ENCODE measurements around the gene KANSL3. TPM values are rescaled to one million over a fixed set of nuclear protein-coding genes. Genes with fewer than 3 reads are reported as not detected.

KANSL3 gene
- total RNA-seq, 1 donor from 2014 or later: 31.9 TPM

DNA sequence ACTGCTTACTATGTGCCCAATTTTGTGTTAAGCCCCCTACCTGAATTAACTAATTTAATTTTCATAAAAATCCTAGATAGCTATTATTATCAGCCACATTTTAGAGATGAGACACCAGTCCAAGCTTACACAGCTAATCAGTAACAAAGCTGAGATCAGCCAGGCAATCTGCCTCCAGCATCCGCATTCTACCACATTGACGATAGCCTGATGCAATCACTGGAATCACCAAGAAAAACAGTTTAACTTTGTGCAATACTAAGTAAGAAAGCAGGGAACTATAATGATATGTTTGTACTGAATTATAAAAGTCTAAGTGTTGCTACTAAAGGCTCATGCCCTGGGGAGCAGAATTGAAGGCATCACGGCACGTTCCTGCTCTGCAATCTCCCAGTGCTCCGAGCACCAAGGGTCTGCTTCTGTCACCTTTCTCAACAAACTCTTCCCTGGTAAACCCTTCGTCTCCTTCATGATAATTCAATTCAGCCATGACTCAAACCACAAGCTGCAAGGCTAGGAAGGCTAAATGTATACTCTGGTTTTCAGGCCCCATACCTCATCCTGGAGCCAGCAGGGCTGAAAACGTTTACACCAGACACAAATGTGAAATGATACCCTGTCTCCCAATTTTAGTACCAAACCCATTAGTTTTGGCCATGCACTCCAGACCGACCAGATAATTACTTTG is 19.4 kb downstream of the KANSL3 start:
- no peak for DNase-seq (ENCODE audit: missing footprints)
- ATAC-seq: no peak
- intact Hi-C loops (cut with DNase I): no loop called here

DNA sequence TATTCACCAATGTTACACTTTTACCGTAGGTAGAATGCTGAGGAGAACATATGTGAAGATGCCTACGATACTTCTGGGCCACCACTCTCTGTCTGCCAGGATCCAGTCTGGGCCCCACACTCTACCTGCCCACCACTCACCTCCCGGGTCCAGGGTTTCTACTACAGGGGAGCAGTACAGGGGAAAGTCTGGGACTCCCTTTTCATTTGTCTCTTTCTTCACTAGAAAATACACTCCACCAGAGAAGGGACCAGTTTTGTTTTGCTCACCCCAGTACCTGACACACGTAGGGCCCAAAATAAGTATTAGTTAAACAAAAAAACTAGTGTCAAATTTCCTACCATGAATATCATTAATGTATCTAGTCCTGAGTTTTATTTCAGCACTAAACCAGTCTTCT is 21.1 kb downstream of the KANSL3 start:
- no peak for DNase-seq (ENCODE audit: missing footprints)
- intact Hi-C loops (cut with DNase I): no loop called here
- ATAC-seq: no peak

DNA sequence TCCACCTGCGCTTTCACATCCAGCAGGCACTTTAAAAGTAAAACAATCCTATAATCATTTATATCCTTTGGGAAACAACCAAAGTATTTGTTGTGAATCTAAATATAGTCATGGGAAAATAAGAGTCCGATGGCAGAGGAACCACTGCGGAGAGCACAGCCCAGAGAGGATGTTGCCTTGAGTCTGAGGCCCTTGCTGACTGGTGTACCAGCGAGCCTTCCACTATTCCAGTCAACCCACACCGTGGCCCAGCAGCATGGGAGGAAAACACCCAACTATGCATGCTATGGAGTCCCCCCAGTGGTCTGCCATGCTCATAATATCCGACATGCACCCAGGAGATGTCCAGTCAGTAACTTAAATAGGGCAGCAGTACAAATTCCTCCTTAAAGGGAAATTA is 21.6 kb downstream of the KANSL3 start:
- intact Hi-C loops (cut with DNase I): no loop called here
- no peak for DNase-seq (ENCODE audit: missing footprints)
- no peak for ATAC-seq

DNA sequence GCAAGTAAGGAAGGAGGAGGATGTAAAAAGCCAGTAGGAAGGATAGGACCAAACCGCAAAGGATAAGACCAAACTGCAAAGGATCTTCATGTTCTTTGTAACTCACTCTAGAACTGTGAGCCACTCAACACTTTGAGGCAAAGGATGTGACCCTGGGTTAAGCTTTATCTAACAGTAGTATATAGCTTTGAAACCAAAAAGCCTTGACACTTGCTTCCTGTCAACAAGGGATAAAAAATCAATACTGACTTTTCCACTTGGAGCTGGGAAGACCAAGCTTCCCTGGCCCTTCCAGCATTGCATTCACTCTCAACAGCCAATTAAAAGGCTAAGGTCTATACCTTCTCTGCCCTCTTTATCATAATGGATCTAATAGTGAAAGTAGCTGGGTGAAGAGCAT is 22.0 kb downstream of the KANSL3 start:
- intact Hi-C loops (cut with DNase I): no loop called here
- ATAC-seq (no peak), DNase-seq (ENCODE audit: missing footprints) (no peak)

DNA sequence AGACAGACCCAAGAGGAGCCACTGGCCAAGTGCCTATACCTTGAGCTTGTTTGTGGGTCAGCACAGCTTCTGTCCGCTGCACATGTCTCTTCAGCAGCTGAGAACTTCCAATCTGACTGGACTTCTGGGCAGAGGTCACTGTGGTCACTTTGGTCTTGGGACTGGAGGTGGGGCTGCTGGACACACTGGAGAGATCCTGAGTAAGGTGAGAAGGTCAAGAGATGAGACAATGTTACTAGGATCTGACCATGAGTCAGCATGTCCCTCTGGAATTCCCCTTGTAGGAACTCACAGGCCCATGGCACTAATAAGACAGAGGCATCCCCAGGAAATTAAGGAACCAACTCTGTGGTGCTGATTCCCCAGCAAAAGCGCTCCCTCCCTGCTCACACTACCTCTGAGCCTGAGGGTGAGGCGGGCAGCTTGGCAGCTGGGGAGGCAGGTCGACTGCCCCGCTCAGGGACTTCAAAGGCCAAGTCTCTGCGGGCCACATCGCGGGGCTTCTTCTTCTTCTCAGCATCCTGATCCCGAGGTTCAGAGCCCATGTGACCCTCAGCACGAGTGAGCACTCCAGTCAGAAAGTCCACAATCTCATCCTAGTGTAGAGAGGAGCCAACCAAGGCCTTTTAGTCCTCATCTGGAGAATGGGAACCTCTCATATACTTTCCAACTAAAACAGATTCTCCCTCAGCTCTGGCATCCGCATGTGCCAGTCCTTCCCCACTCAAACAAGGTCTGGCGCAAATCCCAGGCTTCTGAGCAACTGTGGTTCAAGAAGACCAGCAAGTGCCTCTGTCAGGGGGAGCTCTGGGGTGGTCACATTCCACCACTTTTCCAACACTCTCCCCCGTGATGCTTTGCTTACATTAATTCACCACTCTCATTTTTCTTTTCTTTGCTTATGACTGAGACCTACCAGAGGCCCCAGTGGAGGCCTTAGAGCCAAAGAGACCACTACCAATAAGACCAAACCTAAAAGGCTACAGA is 29.4 kb downstream of the KANSL3 start:
- intact Hi-C loops (cut with DNase I): no loop called here
- no peak for DNase-seq (ENCODE audit: missing footprints)
- ATAC-seq: no peak

GRCh38 chr2:96604104-96604503 is 34.0 kb downstream of the KANSL3 start:
- ATAC-seq (no peak), DNase-seq (ENCODE audit: missing footprints) (no peak)
- intact Hi-C loops (cut with DNase I): no loop called here

GRCh38 chr2:96602330-96602823 is 35.7 kb downstream of the KANSL3 start:
- ATAC-seq (no peak), DNase-seq (ENCODE audit: missing footprints) (no peak)
- intact Hi-C loops (cut with DNase I): no loop called here

- peak; percentile 12 for ATAC-seq
- no peak for DNase-seq (ENCODE audit: missing footprints)
- intact Hi-C loops (cut with DNase I): no loop called here
Observed at GRCh38 chr2:96601382-96602292, 36.5 kb downstream of the KANSL3 start.

GRCh38 chr2:96599941-96600340 is 38.2 kb downstream of the KANSL3 start:
- DNase-seq (ENCODE audit: missing footprints): no peak

GRCh38 chr2:96596596-96596995 is 41.5 kb downstream of the KANSL3 start:
- ATAC-seq (peak; percentile 30), DNase-seq (ENCODE audit: missing footprints) (peak; percentile 74)
- intact Hi-C loops (cut with DNase I): no loop called here

More at GRCh38 chr2:96599941-96600340, 38.2 kb downstream of the KANSL3 start:
- intact Hi-C loops (cut with DNase I): no loop called here
- no peak for ATAC-seq

DNA sequence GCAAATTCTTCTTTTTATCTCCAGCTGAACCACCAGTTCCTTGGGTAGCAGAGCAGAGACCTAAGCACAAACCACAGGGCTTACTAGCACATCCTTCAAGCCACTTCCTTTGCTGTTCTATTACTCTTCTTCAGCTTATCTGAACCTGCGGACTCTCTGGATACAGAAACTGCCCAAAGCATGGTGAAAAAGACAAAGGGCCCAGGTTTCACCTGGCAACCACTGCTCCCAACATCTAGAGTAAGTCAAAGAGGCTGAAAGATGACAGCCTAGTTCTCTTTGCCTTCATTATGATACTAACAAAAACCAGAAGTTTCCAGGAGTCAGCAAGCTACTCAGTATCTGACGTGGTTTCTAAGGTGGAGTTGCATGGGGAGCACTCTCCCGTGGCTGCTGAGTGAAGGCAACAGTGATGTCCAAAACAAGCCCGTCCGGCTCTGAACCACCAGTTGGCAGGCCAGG is 43.4 kb downstream of the KANSL3 start:
- intact Hi-C loops (cut with DNase I): no loop called here
- DNase-seq (ENCODE audit: missing footprints): no peak

DNA sequence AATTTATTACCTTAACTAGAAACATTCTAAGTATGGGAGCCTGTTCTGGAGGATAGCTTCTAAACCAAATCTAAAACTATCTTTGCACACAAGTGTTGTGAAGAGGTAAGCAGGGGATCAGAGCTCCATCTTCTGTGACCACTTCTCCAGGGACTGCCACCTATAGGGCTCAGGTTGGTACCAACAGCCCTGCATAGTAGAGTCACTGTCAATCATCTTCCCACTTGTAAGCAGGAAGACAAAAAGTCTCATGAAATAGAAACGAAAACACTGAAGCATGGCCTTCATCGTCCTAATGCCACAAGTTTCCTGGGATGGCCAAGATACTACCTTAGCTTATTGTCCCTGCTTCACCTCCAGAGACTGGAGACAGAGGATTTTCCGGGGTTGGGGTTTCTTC is 43.8 kb downstream of the KANSL3 start:
- ATAC-seq (no peak), DNase-seq (ENCODE audit: missing footprints) (no peak)
- intact Hi-C loops (cut with DNase I): no loop called here

More for the DNA sequence above, 43.4 kb downstream of the KANSL3 start:
- ATAC-seq: no peak

DNA sequence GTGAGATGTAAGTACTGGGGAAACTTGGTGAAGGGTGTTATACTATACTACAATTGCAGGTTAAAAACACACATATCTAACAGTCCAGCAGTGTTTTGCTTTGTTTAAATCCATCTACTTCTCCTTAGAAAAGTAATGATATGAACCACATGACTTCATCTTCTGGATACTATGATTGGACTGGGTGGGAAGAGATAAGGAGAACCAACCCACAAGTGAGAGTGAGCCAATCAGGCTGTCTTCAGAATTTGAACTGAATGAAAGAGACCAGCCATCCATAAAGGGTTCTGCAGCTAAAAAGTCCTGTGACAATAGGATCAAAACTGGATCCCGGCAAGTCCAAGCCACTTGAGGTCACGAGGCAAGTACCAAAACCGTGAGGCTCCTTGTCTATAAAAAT is 46.6 kb downstream of the KANSL3 start:
- no peak for DNase-seq (ENCODE audit: missing footprints)
- ATAC-seq: no peak
- intact Hi-C loops (cut with DNase I): no loop called here

- DNase-seq (ENCODE audit: missing footprints) (no peak), ATAC-seq (no peak)
- intact Hi-C loops (cut with DNase I): no loop called here
Observed at GRCh38 chr2:96591054-96591453, 47.1 kb downstream of the KANSL3 start.

DNA sequence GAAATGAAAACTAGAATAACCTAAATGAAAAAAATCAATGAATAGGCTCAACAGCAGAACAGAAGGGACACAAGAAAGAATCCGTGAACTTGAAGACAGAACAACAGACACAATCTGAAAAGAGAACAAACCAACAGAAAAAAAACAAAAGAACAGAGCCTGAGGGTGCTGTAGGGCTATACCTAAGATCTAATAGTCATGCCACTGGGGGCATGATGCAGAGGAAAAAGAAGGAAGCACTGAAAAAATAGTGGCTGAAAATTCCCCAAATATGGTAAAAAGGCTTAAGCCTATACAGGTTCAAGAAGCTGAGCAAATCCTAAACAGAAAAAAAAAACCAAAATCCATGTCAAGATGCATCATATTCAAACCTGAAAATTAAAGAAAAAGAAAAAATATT is 50.3 kb downstream of the KANSL3 start:
- intact Hi-C loops (cut with DNase I): no loop called here
- DNase-seq (ENCODE audit: missing footprints) (no peak), ATAC-seq (no peak)

GRCh38 chr2:96584017-96584416 is 54.1 kb downstream of the KANSL3 start:
- intact Hi-C loops (cut with DNase I): no loop called here
- DNase-seq (ENCODE audit: missing footprints): no peak
- no peak for ATAC-seq

- DNase-seq (ENCODE audit: missing footprints): no peak
- intact Hi-C loops (cut with DNase I): no loop called here
- peak; percentile 72 for ATAC-seq
Observed at GRCh38 chr2:96580771-96581170, 57.3 kb downstream of the KANSL3 start.

DNA sequence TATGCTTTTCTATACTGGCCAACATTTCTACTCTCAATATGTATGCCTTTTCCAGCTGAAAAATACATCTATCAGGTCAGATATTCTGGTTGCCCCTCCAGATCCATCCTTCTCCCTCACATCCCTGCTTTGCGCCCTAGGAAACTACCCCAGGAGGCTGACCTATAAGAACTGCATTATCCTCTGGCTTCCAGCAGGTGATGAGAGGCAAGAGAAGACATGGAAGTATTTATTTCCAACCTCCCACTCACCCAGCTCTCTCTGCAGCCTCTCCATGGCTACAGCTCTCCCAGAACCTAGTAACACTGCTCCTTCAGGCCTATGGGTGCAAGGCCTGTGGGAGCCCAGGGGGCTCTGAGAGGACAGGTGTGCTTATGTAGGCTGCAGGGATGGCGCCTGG is 58.7 kb downstream of the KANSL3 start:
- no peak for ATAC-seq
- intact Hi-C loops (cut with DNase I): no loop called here

GRCh38 chr2:96578731-96579130 is 59.4 kb downstream of the KANSL3 start:
- ATAC-seq: no peak
- no peak for DNase-seq (ENCODE audit: missing footprints)
- intact Hi-C loops (cut with DNase I): no loop called here

More for the DNA sequence above, 58.7 kb downstream of the KANSL3 start:
- no peak for DNase-seq (ENCODE audit: missing footprints)

Data from Right ventricle myocardium inferior (tissue), 1 donor.